PFSK-1 (cell line): ENCODE measurements around the gene GASK1A.

Experiments
- POLR2AphosphoS5 ChIP-seq: IDR thresholded peaks from 2 replicates; pipeline ENCODE4 v1.6.1; 2012; ENCODE audit warnings: low read depth, mild to moderate bottlenecking, control low read depth, low read length, moderate library complexity
- SIN3A ChIP-seq: IDR thresholded peaks from 2 replicates; pipeline ENCODE4 v1.6.1; 2012; ENCODE audit warnings: mild to moderate bottlenecking, low read length, moderate library complexity, borderline replicate concordance; ENCODE audit not compliant: insufficient read depth
- TAF1 ChIP-seq: IDR thresholded peaks from 2 replicates; pipeline ENCODE4 v1.6.1; 2012; ENCODE audit warnings: low read length, control low read depth, borderline replicate concordance; ENCODE audit not compliant: insufficient read depth
- TF ChIP-seq, protein P1 (sequence below), 2 experiments: IDR thresholded peaks; 2 replicates each; pipeline versions ENCODE4 v1.6.1 to v1.8.0; 2011 to 2012; ENCODE audit warnings: low read depth in 2 of 2, low read length in 2 of 2, control low read depth in 1 of 2, inconsistent platforms in 1 of 2, mild to moderate bottlenecking in 1 of 2, moderate library complexity in 1 of 2; ENCODE audit not compliant: insufficient read depth in 1 of 2

DNA sequence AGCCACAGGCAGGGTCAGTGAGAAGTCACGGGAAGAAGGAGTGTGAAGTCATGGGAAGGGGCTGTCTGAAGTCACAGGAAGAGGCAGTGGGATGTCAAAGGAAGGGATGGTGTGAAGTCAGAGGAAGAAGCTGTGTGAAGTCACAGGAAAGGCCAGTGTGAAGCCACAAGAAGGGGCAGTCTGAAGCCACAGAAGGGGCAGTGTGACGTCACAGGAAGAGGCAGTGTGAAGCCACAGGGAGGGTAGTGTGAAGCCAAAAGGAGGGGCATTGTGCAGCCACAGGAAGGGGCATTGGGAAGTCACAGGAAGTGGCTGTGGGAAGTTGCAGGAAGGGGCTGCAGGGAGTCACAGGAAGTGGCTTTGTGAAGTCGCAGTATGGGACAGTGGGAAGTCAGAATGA is 35.1 kb downstream of the GASK1A start:
- TF ChIP-seq, protein P1, sequence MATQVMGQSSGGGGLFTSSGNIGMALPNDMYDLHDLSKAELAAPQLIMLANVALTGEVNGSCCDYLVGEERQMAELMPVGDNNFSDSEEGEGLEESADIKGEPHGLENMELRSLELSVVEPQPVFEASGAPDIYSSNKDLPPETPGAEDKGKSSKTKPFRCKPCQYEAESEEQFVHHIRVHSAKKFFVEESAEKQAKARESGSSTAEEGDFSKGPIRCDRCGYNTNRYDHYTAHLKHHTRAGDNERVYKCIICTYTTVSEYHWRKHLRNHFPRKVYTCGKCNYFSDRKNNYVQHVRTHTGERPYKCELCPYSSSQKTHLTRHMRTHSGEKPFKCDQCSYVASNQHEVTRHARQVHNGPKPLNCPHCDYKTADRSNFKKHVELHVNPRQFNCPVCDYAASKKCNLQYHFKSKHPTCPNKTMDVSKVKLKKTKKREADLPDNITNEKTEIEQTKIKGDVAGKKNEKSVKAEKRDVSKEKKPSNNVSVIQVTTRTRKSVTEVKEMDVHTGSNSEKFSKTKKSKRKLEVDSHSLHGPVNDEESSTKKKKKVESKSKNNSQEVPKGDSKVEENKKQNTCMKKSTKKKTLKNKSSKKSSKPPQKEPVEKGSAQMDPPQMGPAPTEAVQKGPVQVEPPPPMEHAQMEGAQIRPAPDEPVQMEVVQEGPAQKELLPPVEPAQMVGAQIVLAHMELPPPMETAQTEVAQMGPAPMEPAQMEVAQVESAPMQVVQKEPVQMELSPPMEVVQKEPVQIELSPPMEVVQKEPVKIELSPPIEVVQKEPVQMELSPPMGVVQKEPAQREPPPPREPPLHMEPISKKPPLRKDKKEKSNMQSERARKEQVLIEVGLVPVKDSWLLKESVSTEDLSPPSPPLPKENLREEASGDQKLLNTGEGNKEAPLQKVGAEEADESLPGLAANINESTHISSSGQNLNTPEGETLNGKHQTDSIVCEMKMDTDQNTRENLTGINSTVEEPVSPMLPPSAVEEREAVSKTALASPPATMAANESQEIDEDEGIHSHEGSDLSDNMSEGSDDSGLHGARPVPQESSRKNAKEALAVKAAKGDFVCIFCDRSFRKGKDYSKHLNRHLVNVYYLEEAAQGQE (IDR thresholded peaks at IDR 0.05; ENCODE audit: insufficient read depth in 1 of 2, low read depth in 2 of 2, low read length in 2 of 2): no peak
- TF ChIP-seq POLR2AphosphoS5: no peak
- no peak for TF ChIP-seq SIN3A
- no peak for TF ChIP-seq TAF1
